BLaER1 treated with 17β-estradiol and CSF1 and Interleukin-3, amounts not matched to agents 10 nM and 100 nM (cell line): Measurements from ENCODE around the gene IL2RA.
"Not testable (repeated sequence)": the region's sequence is repeated elsewhere in the genome, so short reads cannot be mapped to it uniquely, and the experiment has no call there.

Source experiments
- H3K27ac ChIP-seq, 11 experiments: shearing (Covaris generic); formaldehyde crosslinking; 2 replicates each; pipeline ENCODE4 v1.8.1; 2022
- H3K27me3 ChIP-seq, 11 experiments: shearing (Covaris generic); formaldehyde crosslinking; 2 replicates each; pipeline ENCODE4 v1.8.1; 2022
- H3K36me3 ChIP-seq, 11 experiments: shearing (Covaris generic); formaldehyde crosslinking; 2 replicates each; pipeline ENCODE4 v1.8.1; 2022
- H3K4me1 ChIP-seq, 10 experiments: shearing (Covaris generic); formaldehyde crosslinking; 2 replicates each; pipeline ENCODE4 v1.8.1; 2022
- H3K4me2 ChIP-seq, 11 experiments: shearing (Covaris generic); formaldehyde crosslinking; 2 replicates each; pipeline ENCODE4 v1.8.1; 2022
- H3K4me3 ChIP-seq, 10 experiments: shearing (Covaris generic); formaldehyde crosslinking; 2 replicates each; pipeline ENCODE4 v1.8.1; 2022
- H3K9ac ChIP-seq, 11 experiments: shearing (Covaris generic); formaldehyde crosslinking; 2 replicates each; pipeline ENCODE4 v1.8.1; 2022
- H3K9me3 ChIP-seq, 11 experiments: shearing (Covaris generic); formaldehyde crosslinking; replicated peaks in 1 of 11; 2 replicates each; pipeline ENCODE4 v1.8.1; 2022
- H4K20me1 ChIP-seq, 11 experiments: shearing (Covaris generic); formaldehyde crosslinking; 2 replicates each; pipeline ENCODE4 v1.8.1; 2022
- Cebpa-rat ChIP-seq, 11 experiments: shearing (Covaris generic); IDR thresholded peaks; 2 replicates each; pipeline ENCODE4 v1.8.1; 2022

IL2RA gene

DNA sequence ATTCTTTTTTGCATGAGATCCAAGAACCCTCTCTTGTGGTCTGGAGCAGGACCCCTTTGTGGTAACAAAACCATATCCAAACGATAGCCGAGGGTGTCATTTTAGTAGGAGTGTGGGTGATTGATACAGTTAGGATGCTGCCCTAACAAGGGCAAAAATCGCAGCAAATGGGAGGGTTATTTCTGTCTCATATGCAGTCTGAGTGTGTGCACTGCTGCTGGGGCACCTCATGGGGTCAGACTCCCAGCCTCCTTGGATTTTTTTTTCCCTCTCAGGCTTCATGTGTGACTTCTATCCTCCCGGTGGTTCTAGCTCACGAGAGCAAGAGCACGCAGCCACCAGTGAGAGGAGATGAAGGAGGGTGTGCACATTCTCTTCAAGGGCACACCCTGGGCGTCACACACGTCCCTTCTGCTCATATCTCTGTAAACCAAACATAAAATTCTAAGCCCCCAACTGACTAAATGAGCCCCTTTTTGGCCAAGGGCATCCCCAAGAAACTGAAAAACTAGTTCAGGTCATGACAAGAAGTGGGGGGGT is 56.2 kb downstream of the IL2RA start:
- Histone ChIP-seq H3K4me2 (no peak overlapping the region), H3K36me3 (peaks cover 0 to 10% (median 0%) of the 10 kb centered on the region in 11 experiments; a peak in 1 of 22 replicates), H3K9me3 (peaks cover 22 to 38% (median 27%) of the 10 kb centered on the region in 11 experiments), H3K27me3 (no peaks in the 10 kb centered on the region), H3K4me3 (no peak overlapping the region), H3K9ac (no peak overlapping the region), H3K27ac (no peak overlapping the region), H3K4me1 (peaks cover 0 to 7% (median 0%) of the 10 kb centered on the region in 10 experiments; a peak in 2 of 20 replicates), H4K20me1 (no peaks in the 10 kb centered on the region)
- TF ChIP-seq Cebpa-rat (IDR thresholded peaks at IDR 0.05) = no peak

DNA sequence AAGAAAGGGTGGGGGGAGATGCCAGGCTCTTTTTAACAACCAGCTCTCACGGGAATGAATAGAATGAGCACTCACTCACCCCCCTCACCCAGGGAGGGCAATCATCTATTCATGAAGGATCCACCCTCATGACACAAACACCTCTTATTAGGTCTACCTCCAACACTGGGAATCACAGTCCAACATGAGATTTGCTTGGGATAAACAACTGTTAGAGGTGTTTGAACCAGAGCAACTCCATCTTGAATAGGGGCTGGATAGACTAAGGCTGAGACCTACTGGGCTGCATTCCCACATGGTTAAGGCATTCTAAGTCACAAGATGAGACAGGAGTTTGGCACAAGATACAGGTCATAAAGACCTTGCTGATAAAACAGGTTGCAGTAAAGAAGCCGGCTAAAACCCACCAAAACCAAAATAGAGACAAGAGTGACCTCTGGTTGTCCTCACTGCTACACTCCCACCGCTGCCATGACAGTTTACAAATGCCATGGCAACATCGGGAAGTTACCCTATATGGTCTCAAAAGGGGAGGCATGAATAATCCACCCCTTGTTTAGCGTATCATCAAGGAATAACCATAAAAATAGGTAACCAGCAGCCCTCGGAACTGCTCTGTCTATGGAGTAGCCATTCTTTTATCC is 56.9 kb downstream of the IL2RA start:
- not testable (repeated sequence) for H3K27ac ChIP-seq, H3K4me3 ChIP-seq, H3K36me3 ChIP-seq, H3K4me1 ChIP-seq, H4K20me1 ChIP-seq, H3K27me3 ChIP-seq, H3K9ac ChIP-seq
- Histone ChIP-seq H3K9me3 (peaks cover 22 to 38% (median 27%) of the 10 kb centered on the region in 11 experiments), H3K4me2 (peak overlapping the region in 1 of 11 experiments; percentile 25; a peak in 1 of 22 replicates)

DNA sequence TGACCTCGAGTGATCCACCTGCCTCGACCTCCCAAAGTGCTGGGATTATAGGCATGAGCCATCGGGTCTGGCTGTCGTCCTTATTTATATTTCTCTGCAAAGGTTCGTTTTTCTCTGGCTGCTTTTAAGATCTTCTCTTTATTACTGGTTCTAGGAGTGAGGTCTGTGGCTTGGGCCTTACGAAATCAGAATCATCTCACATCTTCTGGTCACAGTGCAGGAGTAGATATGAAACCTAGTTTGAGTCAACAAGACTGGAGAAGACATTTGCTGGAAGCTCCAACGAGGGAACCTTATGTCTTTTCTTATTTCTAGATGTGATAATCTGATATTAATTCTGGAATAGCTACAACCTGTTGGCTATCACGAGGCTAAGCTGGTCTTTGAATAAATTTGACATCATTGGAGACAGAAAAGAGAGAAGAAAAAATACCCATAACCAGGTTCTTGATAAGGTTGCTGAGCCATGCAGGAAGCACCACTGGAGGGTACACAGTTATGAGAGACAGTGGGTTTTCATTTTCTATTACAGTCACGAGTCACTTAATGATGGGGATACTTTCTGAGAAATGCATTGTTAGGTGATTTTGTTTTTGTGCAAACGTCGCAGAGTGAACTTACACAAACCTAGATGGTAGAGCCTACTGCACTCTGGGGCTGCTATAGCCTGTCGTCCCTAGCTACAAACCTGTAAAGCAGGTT is 59.2 kb downstream of the IL2RA start:
- peaks cover 0 to 7% (median 0%) of the 10 kb centered on the region in 10 experiments; a peak in 2 of 20 replicates for H3K4me1 ChIP-seq
- H3K36me3 ChIP-seq = 0 out of 22 replicates have a peak, but pooled peaks cover 0 to 5% (median 0%) of the 10 kb centered on the region in 11 experiments
- H3K4me2 ChIP-seq = no peak overlapping the region
- no peak overlapping the region for H3K27ac ChIP-seq
- H3K27me3 ChIP-seq = no peaks in the 10 kb centered on the region
- H3K4me3 ChIP-seq = no peak overlapping the region
- H4K20me1 ChIP-seq = no peaks in the 10 kb centered on the region
- peaks cover 12 to 21% (median 15%) of the 10 kb centered on the region in 11 experiments for H3K9me3 ChIP-seq
- no peak for TF ChIP-seq Cebpa-rat (IDR thresholded peaks at IDR 0.05)
- no peak overlapping the region for H3K9ac ChIP-seq

DNA sequence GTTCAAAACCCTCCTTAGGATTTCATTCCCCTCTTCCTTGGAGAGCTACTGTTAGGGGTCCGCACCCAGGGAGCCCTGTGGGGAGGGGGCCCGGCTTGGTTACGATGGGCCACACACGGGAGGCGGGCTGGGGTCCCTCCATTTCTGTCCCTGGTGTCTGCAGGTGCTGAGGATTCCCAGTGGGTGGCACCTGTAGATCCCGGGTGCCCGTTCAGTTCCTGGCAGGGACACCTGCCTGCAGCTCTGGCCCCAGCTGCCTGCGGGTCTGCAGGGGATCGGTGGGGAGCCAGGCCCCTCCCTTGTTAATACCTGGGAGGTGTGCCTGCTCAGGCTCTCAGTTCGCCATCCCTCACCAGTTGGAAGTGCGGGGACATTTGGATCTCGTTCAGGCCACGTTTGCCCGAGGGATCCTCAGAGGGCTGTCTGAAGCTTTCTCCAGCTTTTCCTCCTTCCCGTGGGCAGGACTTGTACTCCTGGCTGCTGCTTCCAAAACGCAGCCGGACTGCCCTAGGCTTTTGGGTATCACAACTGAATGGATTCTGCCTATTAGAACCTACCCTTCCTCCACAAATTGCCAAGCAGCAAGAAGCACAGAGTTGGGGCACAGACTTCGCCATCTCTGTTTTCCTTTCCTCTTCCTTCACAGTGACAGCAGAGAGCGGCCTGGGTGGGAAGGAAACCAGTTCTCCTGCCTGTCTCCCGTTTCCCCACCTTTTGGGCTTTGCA is 62.6 kb downstream of the IL2RA start:
- Histone ChIP-seq H3K9ac (no peak overlapping the region), H3K36me3 (no peaks in the 10 kb centered on the region), H3K4me3 (no peak overlapping the region), H3K27ac (no peak overlapping the region), H3K4me1 (peaks cover 0 to 7% (median 0%) of the 10 kb centered on the region in 10 experiments; a peak in 2 of 20 replicates), H3K27me3 (no peaks in the 10 kb centered on the region), H4K20me1 (no peaks in the 10 kb centered on the region), H3K4me2 (no peak overlapping the region), H3K9me3 (peaks cover 0 to under 1% (median 0%) of the 10 kb centered on the region in 11 experiments; a peak in 4 of 22 replicates)
- no peak for TF ChIP-seq Cebpa-rat (IDR thresholded peaks at IDR 0.05)

DNA sequence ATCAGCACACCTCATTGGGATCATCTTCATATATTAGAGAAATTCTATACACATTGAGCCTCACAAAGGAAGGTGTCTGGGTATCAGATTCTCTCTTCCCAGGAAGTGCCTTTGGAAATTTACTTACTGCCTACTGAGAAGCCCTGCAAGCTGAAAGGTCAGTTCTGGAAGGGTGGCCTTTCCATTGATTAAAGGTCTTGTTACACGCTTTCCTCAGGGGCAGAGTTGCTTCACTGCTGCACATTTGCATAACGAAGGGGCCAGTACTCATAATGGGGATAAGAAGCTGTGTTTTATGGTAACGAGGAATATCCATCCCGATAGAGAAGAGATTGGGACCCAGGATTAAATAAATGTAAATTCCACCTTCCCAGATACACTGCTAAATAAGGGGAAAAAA is 65.5 kb downstream of the IL2RA start:
- H3K36me3 ChIP-seq = 0 out of 22 replicates have a peak, but pooled peaks cover 0 to under 1% (median 0%) of the 10 kb centered on the region in 11 experiments
- peaks cover 0 to 5% (median 0%) of the 10 kb centered on the region in 10 experiments; a peak in 2 of 20 replicates for H3K4me1 ChIP-seq
- no peak overlapping the region for H3K4me2 ChIP-seq
- H4K20me1 ChIP-seq = no peaks in the 10 kb centered on the region
- H3K27ac ChIP-seq = no peak overlapping the region
- H3K4me3 ChIP-seq = no peak overlapping the region
- H3K27me3 ChIP-seq = no peaks in the 10 kb centered on the region
- no peak for TF ChIP-seq Cebpa-rat (IDR thresholded peaks at IDR 0.05)
- no peak overlapping the region for H3K9ac ChIP-seq
- peaks cover 7 to 23% (median 10%) of the 10 kb centered on the region in 11 experiments for H3K9me3 ChIP-seq

DNA sequence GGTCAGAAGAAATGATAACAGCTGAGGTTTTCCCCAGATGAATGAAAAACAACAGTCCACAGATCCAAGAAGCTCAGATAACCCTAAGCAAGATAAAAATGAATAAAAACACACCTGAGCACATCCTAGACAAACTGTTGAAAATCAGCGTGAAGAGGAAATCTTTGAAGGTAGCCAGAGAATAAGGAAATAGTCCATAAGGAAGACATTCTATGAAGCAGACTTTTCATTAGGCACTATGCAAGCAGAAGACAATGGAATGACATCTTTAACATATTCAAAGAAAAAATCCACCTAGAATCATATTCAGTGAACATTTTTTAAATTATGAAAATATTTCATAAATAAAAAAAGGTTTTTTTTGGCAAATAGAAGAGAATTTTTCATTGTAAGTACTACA is 69.8 kb downstream of the IL2RA start:
- Histone ChIP-seq H4K20me1 (no peaks in the 10 kb centered on the region), H3K9me3 (peaks cover 13 to 29% (median 18%) of the 10 kb centered on the region in 11 experiments), H3K4me2 (no peak overlapping the region), H3K4me1 (peaks cover 0 to 7% (median 0%) of the 10 kb centered on the region in 10 experiments; a peak in 3 of 20 replicates), H3K9ac (no peak overlapping the region), H3K4me3 (no peak overlapping the region), H3K36me3 (0 out of 22 replicates have a peak, but pooled peaks cover 0 to 3% (median 0%) of the 10 kb centered on the region in 11 experiments), H3K27me3 (no peaks in the 10 kb centered on the region), H3K27ac (no peak overlapping the region)
- TF ChIP-seq Cebpa-rat (IDR thresholded peaks at IDR 0.05) = no peak

DNA sequence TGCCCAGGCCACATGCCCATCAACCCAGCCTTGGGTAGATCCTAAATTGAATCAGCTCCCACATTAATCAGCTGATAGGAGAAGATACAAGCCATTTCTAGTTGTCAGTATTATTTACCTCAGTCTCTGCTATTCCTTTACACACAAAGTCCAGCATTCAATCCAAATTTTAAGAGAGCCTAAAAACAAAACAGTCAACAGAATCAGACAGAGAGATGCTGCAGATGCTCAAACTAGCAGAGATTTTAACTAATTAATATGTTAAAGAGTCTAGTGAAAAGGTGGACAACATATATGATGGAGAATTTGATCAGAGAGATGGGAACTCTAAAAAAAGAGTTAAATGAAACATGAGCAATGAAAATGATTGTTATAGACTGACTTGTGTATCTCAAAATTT is 70.5 kb downstream of the IL2RA start:
- Histone ChIP-seq H3K9me3 (peaks cover 13 to 29% (median 18%) of the 10 kb centered on the region in 11 experiments), H3K27ac (no peak overlapping the region), H3K4me2 (no peak overlapping the region), H3K27me3 (no peaks in the 10 kb centered on the region), H3K36me3 (0 out of 22 replicates have a peak, but pooled peaks cover 0 to 3% (median 0%) of the 10 kb centered on the region in 11 experiments), H3K4me1 (peaks cover 0 to 7% (median 0%) of the 10 kb centered on the region in 10 experiments; a peak in 3 of 20 replicates), H3K4me3 (no peak overlapping the region), H3K9ac (no peak overlapping the region), H4K20me1 (no peaks in the 10 kb centered on the region)
- no peak for TF ChIP-seq Cebpa-rat (IDR thresholded peaks at IDR 0.05)

DNA sequence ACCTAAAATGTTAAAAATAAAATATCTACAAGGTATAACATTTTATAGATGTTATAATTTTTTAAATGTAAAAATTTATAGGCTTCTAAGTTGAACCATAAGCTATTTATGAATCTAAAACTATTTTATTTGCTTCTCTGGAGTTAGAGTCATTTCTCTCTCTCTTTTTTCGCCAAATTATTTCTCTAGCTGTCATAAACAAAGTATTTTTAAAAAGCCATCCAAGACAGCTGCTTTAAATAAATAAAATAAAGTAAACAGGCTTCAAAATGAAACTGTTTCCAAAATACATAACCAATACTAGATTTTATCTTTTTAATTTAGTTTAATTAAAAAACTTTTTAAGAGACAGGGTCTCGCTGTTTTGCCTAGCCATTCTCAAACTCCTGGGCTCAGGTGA is 72.4 kb downstream of the IL2RA start:
- Histone ChIP-seq H3K36me3 (0 out of 22 replicates have a peak, but pooled peaks cover 0 to 3% (median 0%) of the 10 kb centered on the region in 11 experiments), H3K4me2 (no peak overlapping the region), H4K20me1 (no peaks in the 10 kb centered on the region), H3K9me3 (peaks cover 13 to 29% (median 18%) of the 10 kb centered on the region in 11 experiments), H3K4me1 (peaks cover 0 to 15% (median 7%) of the 10 kb centered on the region in 10 experiments; a peak in 8 of 20 replicates), H3K27ac (no peak overlapping the region), H3K4me3 (no peak overlapping the region), H3K27me3 (no peaks in the 10 kb centered on the region), H3K9ac (no peak overlapping the region)
- TF ChIP-seq Cebpa-rat (IDR thresholded peaks at IDR 0.05) = no peak
